Measurements from ENCODE around the gene CD84. TPM values are rescaled to one million over a fixed set of nuclear protein-coding genes. Genes with fewer than 3 reads are reported as not detected.

The CD84 gene
- total RNA-seq, 4 donors from 2014 or later = 0.10 to 1.1 (median 0.87) TPM

DNA sequence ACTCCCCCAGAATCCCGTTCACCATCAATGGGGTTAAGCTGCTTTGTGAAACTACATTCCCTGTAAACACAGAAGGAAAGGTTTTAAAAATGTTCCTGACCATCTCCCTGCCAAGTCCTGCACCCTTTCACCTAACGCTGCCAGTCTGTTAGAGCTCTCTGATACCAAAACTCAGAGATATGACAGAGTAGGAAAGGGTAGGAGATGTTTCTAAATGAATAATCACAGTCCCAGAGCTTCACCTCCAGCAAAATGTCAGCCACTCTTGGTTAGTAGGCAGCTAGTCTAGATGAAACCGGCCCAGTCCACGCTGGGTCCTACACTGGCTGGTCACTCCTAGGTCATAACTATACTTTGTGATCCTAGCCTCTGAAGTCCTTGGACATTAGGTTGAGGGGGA is 83.0 kb downstream of the CD84 start:
- no peaks in the 10 kb centered on the region for H3K4me1 ChIP-seq
- ATAC-seq (no peak), DNase-seq (no peak)
- H3K36me3 ChIP-seq = no peaks in the 10 kb centered on the region
- H3K27me3 ChIP-seq = no peaks in the 10 kb centered on the region
- in situ Hi-C loops (cut with MboI; ENCODE audit: low sequenced_read_pairs in 4 of 4) = no loop called here
- no peak overlapping the region for H3K27ac ChIP-seq
- H3K9me3 ChIP-seq = no peaks in the 10 kb centered on the region
- no peak overlapping the region for H3K4me3 ChIP-seq
- intact Hi-C loops (cut with DNase I; ENCODE audit: low total_unique reads) = no loop called here
- TF ChIP-seq, protein P1, sequence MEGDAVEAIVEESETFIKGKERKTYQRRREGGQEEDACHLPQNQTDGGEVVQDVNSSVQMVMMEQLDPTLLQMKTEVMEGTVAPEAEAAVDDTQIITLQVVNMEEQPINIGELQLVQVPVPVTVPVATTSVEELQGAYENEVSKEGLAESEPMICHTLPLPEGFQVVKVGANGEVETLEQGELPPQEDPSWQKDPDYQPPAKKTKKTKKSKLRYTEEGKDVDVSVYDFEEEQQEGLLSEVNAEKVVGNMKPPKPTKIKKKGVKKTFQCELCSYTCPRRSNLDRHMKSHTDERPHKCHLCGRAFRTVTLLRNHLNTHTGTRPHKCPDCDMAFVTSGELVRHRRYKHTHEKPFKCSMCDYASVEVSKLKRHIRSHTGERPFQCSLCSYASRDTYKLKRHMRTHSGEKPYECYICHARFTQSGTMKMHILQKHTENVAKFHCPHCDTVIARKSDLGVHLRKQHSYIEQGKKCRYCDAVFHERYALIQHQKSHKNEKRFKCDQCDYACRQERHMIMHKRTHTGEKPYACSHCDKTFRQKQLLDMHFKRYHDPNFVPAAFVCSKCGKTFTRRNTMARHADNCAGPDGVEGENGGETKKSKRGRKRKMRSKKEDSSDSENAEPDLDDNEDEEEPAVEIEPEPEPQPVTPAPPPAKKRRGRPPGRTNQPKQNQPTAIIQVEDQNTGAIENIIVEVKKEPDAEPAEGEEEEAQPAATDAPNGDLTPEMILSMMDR (IDR thresholded peaks at IDR 0.05 in 4 of 5, conservative IDR thresholded peaks at IDR 0.05 in 1 of 5) = no peak
- no peak for TF ChIP-seq POLR2A (IDR thresholded peaks at IDR 0.05)

DNA sequence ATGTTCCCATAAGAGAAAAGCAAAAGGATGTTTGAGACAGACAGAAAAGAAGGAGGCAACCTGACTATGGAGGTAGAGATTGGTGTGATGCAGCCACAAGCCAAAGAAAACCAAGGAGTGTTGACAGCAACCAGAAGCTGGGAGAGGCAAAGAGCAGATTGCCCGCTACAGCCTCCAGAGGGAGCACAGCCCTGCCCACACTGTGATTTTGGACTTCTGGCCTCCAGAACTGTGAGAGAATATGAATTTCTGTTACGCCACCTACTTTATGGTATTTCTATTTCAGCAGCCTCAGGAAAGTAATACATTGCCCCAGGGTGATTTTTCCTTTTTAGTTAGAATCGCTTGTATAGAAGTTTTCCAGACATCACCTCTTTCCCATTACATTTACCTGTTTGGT is 84.7 kb downstream of the CD84 start:
- no peaks in the 10 kb centered on the region for H3K4me1 ChIP-seq
- no peaks in the 10 kb centered on the region for H3K27me3 ChIP-seq
- ATAC-seq (no peak), DNase-seq (no peak)
- intact Hi-C loops (cut with DNase I; ENCODE audit: low total_unique reads) (no loop called here), in situ Hi-C loops (cut with MboI; ENCODE audit: low sequenced_read_pairs in 4 of 4) (no loop called here)
- no peak overlapping the region for H3K4me3 ChIP-seq
- no peaks in the 10 kb centered on the region for H3K36me3 ChIP-seq
- no peak for TF ChIP-seq POLR2A (IDR thresholded peaks at IDR 0.05)
- TF ChIP-seq, protein P1 (IDR thresholded peaks at IDR 0.05 in 4 of 5, conservative IDR thresholded peaks at IDR 0.05 in 1 of 5) = no peak
- no peak overlapping the region for H3K27ac ChIP-seq
- H3K9me3 ChIP-seq = no peaks in the 10 kb centered on the region

DNA sequence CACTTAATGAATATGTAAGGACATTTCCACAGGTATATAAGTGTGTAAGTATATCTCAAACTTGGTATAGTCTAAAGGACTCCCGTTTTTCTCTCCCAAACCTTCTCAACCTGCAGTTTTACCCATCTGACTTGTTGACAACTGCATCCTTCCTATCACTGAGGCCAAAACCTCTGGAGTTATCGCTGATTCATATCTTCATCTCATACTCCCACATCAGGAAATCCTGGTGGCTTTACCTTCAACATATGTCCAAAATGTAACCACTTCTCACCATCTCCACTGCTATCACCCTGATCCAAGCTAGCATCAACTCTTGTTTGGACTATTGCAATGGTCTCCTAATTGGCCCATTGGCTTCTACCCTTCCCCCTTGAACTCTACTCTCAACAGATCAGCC is 86.7 kb downstream of the CD84 start:
- in situ Hi-C loops (cut with MboI; ENCODE audit: low sequenced_read_pairs in 4 of 4) = no loop called here
- Histone ChIP-seq H3K36me3 (no peaks in the 10 kb centered on the region), H3K4me1 (no peaks in the 10 kb centered on the region), H3K27me3 (no peaks in the 10 kb centered on the region), H3K27ac (no peak overlapping the region), H3K9me3 (no peaks in the 10 kb centered on the region), H3K4me3 (no peak overlapping the region)
- DNase-seq (no peak), ATAC-seq (no peak)
- intact Hi-C loops (cut with DNase I; ENCODE audit: low total_unique reads) = no loop called here
- TF ChIP-seq, protein P1 (IDR thresholded peaks at IDR 0.05 in 4 of 5, conservative IDR thresholded peaks at IDR 0.05 in 1 of 5) = no peak
- no peak for TF ChIP-seq POLR2A (IDR thresholded peaks at IDR 0.05)

DNA sequence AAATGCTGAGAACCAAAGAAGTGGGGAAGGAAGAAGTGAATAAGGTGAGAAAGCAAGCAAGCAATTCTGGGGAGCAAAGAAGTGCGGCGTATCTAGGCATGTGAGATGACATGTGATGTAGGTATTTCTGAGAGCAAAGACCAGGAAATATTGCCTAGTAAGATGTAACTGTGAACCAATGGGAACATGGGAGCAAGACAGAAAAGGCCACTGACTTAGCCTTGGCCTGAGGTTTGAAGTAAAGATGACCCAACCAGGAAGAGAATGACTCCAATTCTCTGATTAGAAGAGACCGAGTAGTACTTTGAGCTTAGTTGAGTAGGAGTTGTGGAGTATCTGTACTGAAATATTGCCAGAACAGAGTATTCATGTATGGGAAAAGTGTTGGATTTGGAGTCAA is 87.3 kb downstream of the CD84 start:
- in situ Hi-C loops (cut with MboI; ENCODE audit: low sequenced_read_pairs in 4 of 4) = no loop called here
- Histone ChIP-seq H3K9me3 (no peaks in the 10 kb centered on the region), H3K27me3 (no peaks in the 10 kb centered on the region), H3K27ac (no peak overlapping the region), H3K4me1 (no peaks in the 10 kb centered on the region), H3K4me3 (no peak overlapping the region), H3K36me3 (no peaks in the 10 kb centered on the region)
- ATAC-seq (no peak), DNase-seq (no peak)
- intact Hi-C loops (cut with DNase I; ENCODE audit: low total_unique reads) = no loop called here
- TF ChIP-seq POLR2A (IDR thresholded peaks at IDR 0.05) = no peak
- TF ChIP-seq, protein P1 (IDR thresholded peaks at IDR 0.05 in 4 of 5, conservative IDR thresholded peaks at IDR 0.05 in 1 of 5) = no peak

Other genes starting within 250 kb of the CD84 start
- gene COPA, start 236.2 kb downstream of the CD84 start, total RNA-seq = 100 to 1,000 TPM in 1 of 4 donors, 10 to 100 TPM in 3; 59.0 to 103 (median 85.9) TPM
- 10 to 100 TPM; 29.2 to 59.3 (median 33.2) TPM for gene NCSTN, start 236.1 kb downstream of the CD84 start, total RNA-seq
- gene NHLH1, start 212.4 kb downstream of the CD84 start, total RNA-seq = under 1 TPM in 1 of 4 donors, not detected in 3; 0.46 TPM
- gene VANGL2, start 178.9 kb downstream of the CD84 start, total RNA-seq = 1 to 10 TPM in 1 of 4 donors, under 1 TPM in 2, not detected in 1; 0.26 to 1.2 (median 0.78) TPM
- 1 to 10 TPM in 1 of 4 donors, under 1 TPM in 1, not detected in 2; 0.19 to 2.3 TPM for gene SLAMF6, start 56.2 kb downstream of the CD84 start, total RNA-seq
- not detected for gene SLAMF1, start 67.5 kb upstream of the CD84 start, total RNA-seq
- gene CD48, start 132.3 kb upstream of the CD84 start, total RNA-seq = 1 to 10 TPM in 1 of 4 donors, under 1 TPM in 1, not detected in 2; 0.62 to 1.3 TPM
- under 1 TPM in 1 of 4 donors, not detected in 3; 0.81 TPM for gene SLAMF7, start 159.8 kb upstream of the CD84 start, total RNA-seq
- gene LY9, start 216.7 kb upstream of the CD84 start, total RNA-seq = not detected